GM12874 (cell line): ENCODE results near the gene ADAM15.

ENCODE experiments used
- TF ChIP-seq, protein P1 (sequence below): IDR thresholded peaks from 2 replicates; pipeline ENCODE4 v1.5.1; 2011; ENCODE audit warnings: low read depth, mild to moderate bottlenecking, control low read depth, low read length, moderate library complexity; ENCODE audit not compliant: insufficient read depth

The ADAM15 gene

DNA sequence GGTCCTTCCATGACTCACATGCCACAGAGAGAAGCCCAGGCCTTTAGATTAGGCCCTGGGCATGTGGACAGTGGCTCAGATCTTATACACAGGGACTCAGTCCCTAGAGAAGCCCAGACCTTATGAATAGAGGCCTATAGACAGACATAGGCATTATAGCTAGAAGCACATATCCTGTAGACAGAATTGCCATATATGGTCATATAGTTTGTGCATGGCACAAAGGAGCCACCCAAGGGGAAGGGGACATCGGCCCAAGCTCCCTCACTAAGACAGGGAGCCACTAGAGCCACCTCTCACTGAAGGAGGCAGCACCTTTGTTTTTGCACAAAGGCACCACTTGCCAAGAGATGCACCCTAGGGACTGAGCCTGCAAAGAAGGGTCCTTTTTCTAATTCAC is 25.3 kb downstream of the ADAM15 start:
- TF ChIP-seq, protein P1, sequence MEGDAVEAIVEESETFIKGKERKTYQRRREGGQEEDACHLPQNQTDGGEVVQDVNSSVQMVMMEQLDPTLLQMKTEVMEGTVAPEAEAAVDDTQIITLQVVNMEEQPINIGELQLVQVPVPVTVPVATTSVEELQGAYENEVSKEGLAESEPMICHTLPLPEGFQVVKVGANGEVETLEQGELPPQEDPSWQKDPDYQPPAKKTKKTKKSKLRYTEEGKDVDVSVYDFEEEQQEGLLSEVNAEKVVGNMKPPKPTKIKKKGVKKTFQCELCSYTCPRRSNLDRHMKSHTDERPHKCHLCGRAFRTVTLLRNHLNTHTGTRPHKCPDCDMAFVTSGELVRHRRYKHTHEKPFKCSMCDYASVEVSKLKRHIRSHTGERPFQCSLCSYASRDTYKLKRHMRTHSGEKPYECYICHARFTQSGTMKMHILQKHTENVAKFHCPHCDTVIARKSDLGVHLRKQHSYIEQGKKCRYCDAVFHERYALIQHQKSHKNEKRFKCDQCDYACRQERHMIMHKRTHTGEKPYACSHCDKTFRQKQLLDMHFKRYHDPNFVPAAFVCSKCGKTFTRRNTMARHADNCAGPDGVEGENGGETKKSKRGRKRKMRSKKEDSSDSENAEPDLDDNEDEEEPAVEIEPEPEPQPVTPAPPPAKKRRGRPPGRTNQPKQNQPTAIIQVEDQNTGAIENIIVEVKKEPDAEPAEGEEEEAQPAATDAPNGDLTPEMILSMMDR, result no peak

DNA sequence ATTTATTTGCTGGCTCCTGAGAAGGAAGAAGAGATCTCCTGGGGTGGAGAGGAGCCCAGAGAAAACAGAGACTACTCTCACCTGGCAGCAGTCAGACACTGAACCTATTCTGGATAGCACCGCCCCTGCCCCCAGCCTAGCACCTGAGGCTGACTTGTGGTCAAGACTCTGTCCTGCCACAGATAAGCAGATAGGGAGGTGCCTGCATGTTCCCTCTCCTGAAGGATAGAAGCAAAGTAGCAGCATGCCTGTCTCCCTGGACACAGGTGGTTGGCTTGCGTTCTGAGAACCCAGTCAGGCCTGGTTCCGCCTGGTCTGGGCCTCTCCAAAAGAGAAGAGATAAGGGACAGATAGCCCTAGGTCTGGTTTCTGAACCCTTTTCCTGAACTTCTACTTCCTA is 26.2 kb downstream of the ADAM15 start:
- TF ChIP-seq, protein P1, result no peak

DNA sequence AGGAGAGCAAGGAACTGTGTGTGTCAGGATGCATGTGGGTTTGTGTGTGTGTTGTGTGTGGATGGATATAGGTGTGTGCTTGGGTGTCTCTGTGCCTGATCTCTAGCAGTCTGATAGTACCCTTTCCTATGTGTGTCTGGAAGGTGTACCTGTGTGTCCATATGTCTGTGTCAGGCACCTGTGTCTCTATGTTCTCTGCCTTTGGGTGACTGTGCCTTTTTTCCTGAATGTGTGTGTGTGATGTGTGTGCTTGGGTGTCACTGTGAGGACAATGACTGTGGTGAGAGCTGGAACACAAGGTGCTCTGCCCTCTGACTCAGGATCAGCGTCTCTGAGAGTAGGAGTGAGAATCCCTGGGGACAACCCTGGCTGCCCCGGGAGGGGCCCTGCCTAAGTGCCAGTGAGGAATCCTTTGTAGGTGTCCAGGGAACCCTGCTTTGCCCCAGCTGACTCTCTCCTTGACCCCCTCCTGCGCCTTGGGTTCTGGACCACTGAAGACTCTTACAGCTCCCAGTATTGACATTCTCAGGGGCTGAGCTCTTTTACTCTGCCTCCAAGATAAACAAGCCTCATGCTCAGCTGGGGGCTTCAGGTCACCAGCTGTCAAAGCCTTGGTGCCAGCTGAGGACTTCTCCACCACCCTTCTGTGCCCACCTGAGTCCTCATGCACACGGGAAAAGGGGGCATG is 26.8 kb downstream of the ADAM15 start:
- TF ChIP-seq, protein P1, result no peak

DNA sequence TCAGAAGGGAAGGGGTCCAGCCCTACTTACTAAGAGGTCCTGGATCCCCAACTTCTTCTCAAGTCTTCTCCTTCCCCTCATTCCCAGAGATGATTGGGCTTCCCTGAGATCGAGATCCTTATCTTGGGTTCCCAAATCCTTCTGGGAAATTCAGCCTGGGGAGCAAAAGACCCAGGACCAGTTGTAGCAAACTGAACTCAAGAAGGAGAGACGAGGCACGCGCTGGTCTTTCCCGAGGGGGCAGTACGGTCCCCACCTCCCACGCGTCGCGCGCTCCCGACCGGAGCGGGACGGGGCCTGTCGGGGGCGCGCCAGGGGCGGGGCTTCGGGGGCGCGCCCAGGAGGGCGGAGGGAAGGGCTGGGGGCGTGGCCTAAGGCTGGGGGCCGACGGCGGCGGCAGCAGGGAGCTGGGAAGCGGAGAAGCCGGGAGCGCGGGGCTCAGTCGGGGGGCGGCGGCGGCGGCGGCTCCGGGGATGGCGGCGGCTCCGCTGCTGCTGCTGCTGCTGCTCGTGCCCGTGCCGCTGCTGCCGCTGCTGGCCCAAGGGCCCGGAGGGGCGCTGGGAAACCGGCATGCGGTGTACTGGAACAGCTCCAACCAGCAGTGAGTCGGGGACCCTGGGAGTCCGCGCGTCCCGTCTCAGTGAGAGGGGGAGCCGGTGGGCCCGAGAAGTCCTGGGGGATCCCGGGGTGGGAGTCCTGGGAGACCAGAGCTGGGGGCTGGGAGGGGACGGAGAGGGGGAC is 27.5 kb downstream of the ADAM15 start, which contains the start of gene EFNA3:
EFNA3 (plus strand) TSS at position 369 of the 741 bp plus-strand sequence; CDS start at position 474, 105 bp downstream.
- TF ChIP-seq, protein P1, result no peak

DNA sequence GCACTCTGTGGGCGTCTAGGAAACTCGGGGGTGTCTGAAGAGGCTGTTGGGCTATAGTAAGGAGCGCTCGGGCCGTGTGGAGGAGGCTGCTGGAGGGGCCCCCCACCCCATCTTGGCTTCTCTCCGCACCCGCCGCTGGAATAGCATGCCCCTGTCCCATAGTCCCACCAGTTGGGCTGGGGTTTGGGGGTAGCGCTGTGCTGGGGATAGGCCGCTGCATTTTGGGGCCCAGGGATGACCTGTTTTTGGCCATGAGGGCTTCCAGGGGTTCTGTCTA is 28.0 kb downstream of the ADAM15 start:
- TF ChIP-seq, protein P1, result no peak

DNA sequence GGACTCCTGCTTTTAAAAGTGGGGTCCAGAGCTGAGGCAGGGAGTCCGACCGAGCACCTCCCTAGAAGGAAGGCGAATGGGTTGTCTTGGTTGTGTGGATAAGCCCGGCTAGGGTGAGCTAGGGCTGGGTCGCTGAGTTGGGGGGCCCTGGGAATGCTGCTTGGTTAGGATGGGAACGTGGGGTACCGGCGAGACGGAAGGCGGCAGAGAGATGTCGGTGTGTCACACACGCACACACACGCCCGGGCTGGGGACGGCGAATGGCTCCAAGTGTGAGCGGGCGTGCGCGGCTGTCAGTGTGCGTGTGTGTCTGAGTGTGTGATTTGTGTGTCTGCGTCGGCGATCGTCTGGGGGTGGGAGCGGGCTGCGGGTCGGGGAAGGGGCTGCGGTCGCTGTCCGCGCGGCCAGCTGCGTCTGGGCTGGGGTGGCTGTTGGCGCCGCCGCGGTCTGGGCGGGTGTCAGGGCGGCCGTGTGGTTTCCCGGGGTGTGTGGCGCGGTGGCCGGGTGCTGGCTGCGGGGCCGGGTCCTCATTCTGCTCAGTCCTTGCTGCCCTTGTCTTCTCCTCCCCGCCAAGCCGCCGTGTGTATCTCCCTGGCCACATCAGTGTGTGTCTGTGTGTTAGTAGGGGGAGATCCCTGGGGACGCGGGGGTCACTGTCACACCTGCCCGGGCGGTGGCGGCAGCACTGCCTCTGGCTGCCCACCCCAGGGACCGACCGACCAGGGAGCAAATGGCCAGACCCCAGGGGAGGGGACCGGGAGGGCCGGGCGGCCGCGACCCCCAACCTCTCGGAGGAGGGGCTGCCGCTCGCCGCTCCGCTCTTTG is 28.6 kb downstream of the ADAM15 start:
- TF ChIP-seq, protein P1, result no peak
